HCT116 (cell line): Measurements from ENCODE around the gene AKAP9.

Source experiments
- CEBPB ChIP-seq: IDR thresholded peaks from 2 replicates; pipeline ENCODE4 v1.6.1; 2012; ENCODE audit warnings: low read depth
- CTCF ChIP-seq, 3 experiments: fragments of 200-600 bp in 1 of 3; sonication (generic) in 1 of 3; IDR thresholded peaks in 2 of 3; conservative IDR thresholded peaks in 1 of 3; 2 replicates each; pipeline ENCODE4 v1.5.1; 2012 to 2017; ENCODE audit warnings: low read depth in 2 of 3, low read length in 2 of 3, antibody characterized with exemption in 1 of 3, borderline replicate concordance in 1 of 3, control low read depth in 1 of 3, mild to moderate bottlenecking in 1 of 3, mixed read lengths in 1 of 3, mixed run types in 1 of 3, moderate library complexity in 1 of 3; ENCODE audit not compliant: insufficient read depth in 1 of 3
- JUND ChIP-seq: IDR thresholded peaks from 2 replicates; pipeline ENCODE4 v1.6.1; 2012
- POLR2A ChIP-seq: IDR thresholded peaks from 2 replicates; pipeline ENCODE4 v1.7.0; 2011; ENCODE audit warnings: borderline replicate concordance; ENCODE audit not compliant: insufficient read depth, insufficient read length; ENCODE audit errors: extremely low read depth

- no peak for TF ChIP-seq CEBPB
- no peak for TF ChIP-seq CTCF (IDR thresholded peaks at IDR 0.05 in 2 of 3, conservative IDR thresholded peaks at IDR 0.05 in 1 of 3; ENCODE audit: borderline replicate concordance in 1 of 3, insufficient read depth in 1 of 3, low read depth in 2 of 3, low read length in 2 of 3)
- TF ChIP-seq POLR2A: no peak
- no peak for TF ChIP-seq JUND
Observed at GRCh38 chr7:92150450-92151017, 209.9 kb downstream of the AKAP9 start.
